HEK293 (cell line): ENCODE measurements around the gene FGF9.
A peak's percentile ranks its signal among the peaks of the same experiment; 100 is the strongest.

Experiments
- CTCF ChIA-PET: fragments of 350-600 bp; formaldehyde crosslinking; extraction: SDS; loops from one replicate; lab custom pipeline; 2021; ENCODE audit warnings: antibody characterized with exemption; lab: Yijun Ruan, JAX
- POLR2A ChIA-PET: fragments of 300-600 bp; formaldehyde crosslinking; extraction: SDS; loops from one replicate; lab custom pipeline; 2020; ENCODE audit warnings: antibody characterized with exemption, inconsistent platforms; lab: Yijun Ruan, JAX
- H3K27ac ChIP-seq: fragments of 200-500 bp; sonication (Bioruptor generic); 2 replicates; pipeline ENCODE4 v1.5.1; 2014; ENCODE audit warnings: low read depth, low read length, control low read depth, inconsistent platforms; ENCODE audit errors: extremely low read depth
- H3K36me3 ChIP-seq, 2 experiments: fragments of 200-500 bp in 1 of 2; sonication (Bioruptor generic) in 1 of 2; 1 replicate in 1 of 2; 2 replicates in 1 of 2; pipeline ENCODE4 v1.5.1; 2014 to 2017; ENCODE audit warnings: inconsistent platforms in 2 of 2, low read length in 2 of 2; ENCODE audit not compliant: control insufficient read depth in 2 of 2, insufficient read depth in 1 of 2
- H3K4me1 ChIP-seq: fragments of 200-500 bp; sonication (Bioruptor generic); 2 replicates; pipeline ENCODE4 v1.5.1; 2014; ENCODE audit warnings: mild to moderate bottlenecking, low read length, inconsistent platforms; ENCODE audit not compliant: control insufficient read depth, insufficient read depth
- H3K4me3 ChIP-seq: 2 replicates; pipeline ENCODE4 v1.5.1; 2011; ENCODE audit warnings: low read depth, mild to moderate bottlenecking, control low read depth, low read length, moderate library complexity
- H3K9me3 ChIP-seq: fragments of 200-500 bp; sonication (Bioruptor generic); 2 replicates; pipeline ENCODE4 v1.5.1; 2014; ENCODE audit warnings: low read depth, low read length, inconsistent platforms; ENCODE audit not compliant: control insufficient read depth, insufficient read depth
- IKZF3 ChIP-seq: fragments of 450-650 bp; IDR thresholded peaks from 2 replicates; pipeline ENCODE4 v1.5.0; 2018; ENCODE audit warnings: missing biosample characterization, mild to moderate bottlenecking, missing genetic modification characterization, moderate library complexity
- INSM2 ChIP-seq: fragments of 450-650 bp; formaldehyde crosslinking; IDR thresholded peaks from 2 replicates; pipeline ENCODE4 v1.5.1; 2016; ENCODE audit warnings: missing biosample characterization, missing genetic modification characterization
- OSR2 ChIP-seq: fragments of 450-650 bp; formaldehyde crosslinking; IDR thresholded peaks from 2 replicates; pipeline ENCODE4 v1.5.1; 2016; ENCODE audit warnings: missing biosample characterization, missing genetic modification characterization
- PRDM10 ChIP-seq: fragments of 450-650 bp; formaldehyde crosslinking; IDR thresholded peaks from 2 replicates; pipeline ENCODE4 v1.5.1; 2016; ENCODE audit warnings: missing biosample characterization, missing genetic modification characterization
- PRDM2 ChIP-seq: fragments of 450-650 bp; formaldehyde crosslinking; IDR thresholded peaks from 2 replicates; pipeline ENCODE4 v1.5.1; 2016; ENCODE audit warnings: missing biosample characterization, missing genetic modification characterization, borderline replicate concordance
- PRDM6 ChIP-seq: fragments of 450-650 bp; formaldehyde crosslinking; IDR thresholded peaks from 2 replicates; pipeline ENCODE4 v1.5.1; 2017; ENCODE audit warnings: missing biosample characterization, missing genetic modification characterization
- SCRT2 ChIP-seq: fragments of 450-650 bp; formaldehyde crosslinking; IDR thresholded peaks from 2 replicates; pipeline ENCODE4 v1.5.1; 2016; ENCODE audit warnings: missing biosample characterization, missing genetic modification characterization
- ZBTB6 ChIP-seq: fragments of 450-650 bp; formaldehyde crosslinking; IDR thresholded peaks from 2 replicates; pipeline ENCODE4 v1.5.1; 2017; ENCODE audit warnings: missing biosample characterization, missing genetic modification characterization
- ZEB2 ChIP-seq: fragments of 450-650 bp; formaldehyde crosslinking; IDR thresholded peaks from 2 replicates; pipeline ENCODE4 v1.5.1; 2016; ENCODE audit warnings: missing biosample characterization, missing genetic modification characterization
- ZNF324 ChIP-seq: fragments of 450-650 bp; formaldehyde crosslinking; IDR thresholded peaks from 2 replicates; pipeline ENCODE4 v1.5.1; 2016; ENCODE audit warnings: missing biosample characterization, missing genetic modification characterization
- ZNF366 ChIP-seq: fragments of 450-650 bp; formaldehyde crosslinking; conservative IDR thresholded peaks from 2 replicates; pipeline ENCODE4 v1.5.1; 2016; ENCODE audit warnings: missing biosample characterization, missing genetic modification characterization
- ZNF398 ChIP-seq: fragments of 450-650 bp; formaldehyde crosslinking; IDR thresholded peaks from 2 replicates; pipeline ENCODE4 v1.5.1; 2017; ENCODE audit warnings: missing biosample characterization, missing genetic modification characterization
- ZNF501 ChIP-seq: fragments of 450-650 bp; formaldehyde crosslinking; IDR thresholded peaks from 2 replicates; pipeline ENCODE4 v1.5.1; 2016; ENCODE audit warnings: missing biosample characterization, missing genetic modification characterization
- ZNF544 ChIP-seq: fragments of 450-650 bp; formaldehyde crosslinking; IDR thresholded peaks from 2 replicates; pipeline ENCODE4 v1.5.0; 2017; ENCODE audit warnings: missing biosample characterization, missing genetic modification characterization
- ZNF558 ChIP-seq: fragments of 450-650 bp; formaldehyde crosslinking; IDR thresholded peaks from 2 replicates; pipeline ENCODE4 v1.5.1; 2016; ENCODE audit warnings: missing biosample characterization, missing genetic modification characterization
- ZNF600 ChIP-seq: fragments of 450-650 bp; formaldehyde crosslinking; IDR thresholded peaks from 2 replicates; pipeline ENCODE4 v1.5.1; 2016; ENCODE audit warnings: missing biosample characterization, missing genetic modification characterization
- ZNF629 ChIP-seq: fragments of 450-650 bp; formaldehyde crosslinking; IDR thresholded peaks from 2 replicates; pipeline ENCODE4 v1.5.1; 2017; ENCODE audit warnings: missing biosample characterization, missing genetic modification characterization
- ZNF707 ChIP-seq: fragments of 450-650 bp; formaldehyde crosslinking; IDR thresholded peaks from 2 replicates; pipeline ENCODE4 v1.5.1; 2016; ENCODE audit warnings: missing biosample characterization, missing genetic modification characterization
- ZNF830 ChIP-seq: fragments of 450-650 bp; IDR thresholded peaks from 2 replicates; pipeline ENCODE4 v1.5.0; 2018; ENCODE audit warnings: missing biosample characterization, missing genetic modification characterization, low read depth, mild to moderate bottlenecking, moderate library complexity
- ZNF843 ChIP-seq: fragments of 450-650 bp; formaldehyde crosslinking; IDR thresholded peaks from 2 replicates; pipeline ENCODE4 v1.5.1; 2016; ENCODE audit warnings: missing biosample characterization, missing genetic modification characterization
- ZXDB ChIP-seq: fragments of 450-650 bp; formaldehyde crosslinking; IDR thresholded peaks from 2 replicates; pipeline ENCODE4 v1.5.1; 2016; ENCODE audit warnings: missing biosample characterization, missing genetic modification characterization

Gene FGF9

GRCh38 chr13:21663197-21663596, 7.7 kb upstream of the FGF9 start (continued):
- TF ChIP-seq PRDM6 (tag by site-specific recombination) (peak; percentile 86), SCRT2 (tag by site-specific recombination) (no peak), IKZF3 (tag by site-specific recombination) (peak; percentile 95), ZEB2 (peak; percentile 65), ZNF366 (tag by site-specific recombination) (peak; percentile 78), ZNF501 (tag by site-specific recombination) (0 out of 2 replicates have a peak, but pooled peaks have one; percentile 44), ZBTB6 (tag by site-specific recombination) (0 out of 2 replicates have a peak, but pooled peaks have one; percentile 50), INSM2 (tag by site-specific recombination) (peak; percentile 87), ZNF558 (tag by site-specific recombination) (peak; percentile 72), ZNF600 (tag by site-specific recombination) (peak; percentile 37; the same call in 1 of the 2 replicates), PRDM10 (peak; percentile 92), ZXDB (tag by site-specific recombination) (peak; percentile 91), ZNF629 (tag by site-specific recombination) (peak; percentile 88), ZNF843 (tag by site-specific recombination) (peak; percentile 95), ZNF707 (no peak), ZNF324 (tag by site-specific recombination) (peak; percentile 62; the same call in 1 of the 2 replicates), ZNF830 (tag by site-specific recombination) (no peak)
- TF ChIP-seq, all 188 proteins: peak for 66

GRCh38 chr13:21668732-21669275, 2.1 kb upstream of the FGF9 start:
- ChIA-PET CTCF (interaction anchor here (0.6 to 0.7 kb wide), 3 partner anchors 24 to 784 kb away, joined by 3 to 4 read pairs (median 3); no protein-coding TSS in a partner anchor), POLR2A (no interaction called here)
- no peaks in the 10 kb centered on the region for H3K9me3 ChIP-seq
- peak overlapping the region; percentile 95; the same call in 1 of the 2 replicates for H3K27ac ChIP-seq
- H3K4me3 ChIP-seq, result peak overlapping the region; percentile 49
- H3K4me1 ChIP-seq, result peaks cover 3% of the 10 kb centered on the region
- no peaks in the 10 kb centered on the region for H3K36me3 ChIP-seq
- no peak for TF ChIP-seq PRDM2 (tag by site-specific recombination)
- TF ChIP-seq OSR2 (tag by site-specific recombination), result peak; percentile 68; the same call in 1 of the 2 replicates
- TF ChIP-seq ZNF544 (tag by site-specific recombination), result no peak
- TF ChIP-seq ZNF398 (tag by site-specific recombination), result no peak
